ENCODE data around the gene MTR. TPM values are rescaled to one million over a fixed set of nuclear protein-coding genes. Genes with fewer than 3 reads are reported as not detected.
"Not testable (repeated sequence)": the region's sequence is repeated elsewhere in the genome, so short reads cannot be mapped to it uniquely, and the experiment has no call there.

The MTR gene
- total and polyA plus RNA-seq, 4 donors, result 2.5 to 19.0 (median 8.6) TPM

GRCh38 chr1:236854605-236854983, 59.5 kb downstream of the MTR start:
- Histone ChIP-seq H3K27me3 (ENCODE audit: control insufficient read depth in 4 of 4, insufficient read depth in 4 of 4, low read length in 3 of 4) (no peaks in the 10 kb centered on the region), H3K9ac (ENCODE audit: low read depth in 1 of 2, low read length in 2 of 2) (no peak overlapping the region), H3K9me3 (ENCODE audit: control insufficient read depth in 4 of 4, low read length in 3 of 4) (no peaks in the 10 kb centered on the region), H3K4me1 (ENCODE audit: control insufficient read depth in 4 of 4, insufficient read depth in 4 of 4, low read length in 3 of 4) (peaks cover 0 to 3% (median 0%) of the 10 kb centered on the region in 4 donors), H3K36me3 (ENCODE audit: control insufficient read depth in 4 of 4, insufficient read depth in 3 of 4, low read depth in 1 of 4, low read length in 3 of 4) (peaks cover 3 to 33% (median 14%) of the 10 kb centered on the region in 4 donors), H3K4me3 (ENCODE audit: low read depth in 1 of 3, low read length in 3 of 3) (no peak overlapping the region), H3K27ac (ENCODE audit: low read depth in 1 of 2, low read length in 2 of 2) (no peak overlapping the region)
- no peak for DNase-seq (ENCODE audit: low spot score)
- no peak for TF ChIP-seq FOXA2 (IDR thresholded peaks at IDR 0.05)
- TF ChIP-seq TAF1 (conservative IDR thresholded peaks at IDR 0.05), result no peak
- no peak for TF ChIP-seq REST (IDR thresholded peaks at IDR 0.05)
- no peak for TF ChIP-seq HNF4G (IDR thresholded peaks at IDR 0.05)
- no peak for TF ChIP-seq CTCF (IDR thresholded peaks at IDR 0.05; ENCODE audit: low read depth, low read length, missing input control)
- TF ChIP-seq NR2F2 (IDR thresholded peaks at IDR 0.05), result no peak
- no peak for TF ChIP-seq ZBTB33 (IDR thresholded peaks at IDR 0.05)
- no peak for TF ChIP-seq HNF4A (conservative IDR thresholded peaks at IDR 0.05)
- no peak for TF ChIP-seq JUND (IDR thresholded peaks at IDR 0.05)
- no peak for TF ChIP-seq SP1 (IDR thresholded peaks at IDR 0.05)
- TF ChIP-seq FOXA1 (IDR thresholded peaks at IDR 0.05), result no peak
- TF ChIP-seq MAX (IDR thresholded peaks at IDR 0.05), result no peak
- TF ChIP-seq RXRA (IDR thresholded peaks at IDR 0.05), result no peak
- TF ChIP-seq YY1 (IDR thresholded peaks at IDR 0.05), result no peak
- TF ChIP-seq ATF3 (IDR thresholded peaks at IDR 0.05), result no peak
- no peak for TF ChIP-seq RAD21 (IDR thresholded peaks at IDR 0.05)
- 84% methylated on average over 3 of the region's 3 CpGs for WGBS

GRCh38 chr1:236856649-236857048, 61.6 kb downstream of the MTR start:
- not testable (repeated sequence) for H3K9me3 ChIP-seq (ENCODE audit: control insufficient read depth in 4 of 4, low read length in 3 of 4); H3K4me3 ChIP-seq (ENCODE audit: low read depth in 1 of 3, low read length in 3 of 3); H3K9ac ChIP-seq (ENCODE audit: low read depth in 1 of 2, low read length in 2 of 2); H3K4me1 ChIP-seq (ENCODE audit: control insufficient read depth in 4 of 4, insufficient read depth in 4 of 4, low read length in 3 of 4); H3K27ac ChIP-seq (ENCODE audit: low read depth in 1 of 2, low read length in 2 of 2); DNase-seq (ENCODE audit: low spot score); H3K27me3 ChIP-seq (ENCODE audit: control insufficient read depth in 4 of 4, insufficient read depth in 4 of 4, low read length in 3 of 4)
- WGBS, result 98% methylated on average over 4 of the region's 4 CpGs
- peaks cover 0 to 29% (median 10%) of the 10 kb centered on the region in 4 donors for H3K36me3 ChIP-seq (ENCODE audit: control insufficient read depth in 4 of 4, insufficient read depth in 3 of 4, low read depth in 1 of 4, low read length in 3 of 4)
